Fibroblast of pulmonary artery (primary cell): ENCODE measurements around the gene EVPL.

Source experiments
- DNase-seq: peaks from one replicate; pipeline ENCODE4 v3.0.0-alpha.2; 2010; ENCODE audit warnings: low read depth
- H3K4me3 ChIP-seq: replicated peaks from 2 replicates; pipeline ENCODE4 v1.5.1; 2011; ENCODE audit warnings: low read depth, mild to moderate bottlenecking, control low read depth, low read length, moderate library complexity
- CTCF ChIP-seq: IDR thresholded peaks from 2 replicates; pipeline ENCODE4 v1.5.1; 2011; ENCODE audit warnings: mild to moderate bottlenecking, control low read depth, low read length, inconsistent platforms; ENCODE audit errors: missing control alignments

Gene EVPL

GRCh38 chr17:75985986-75986385, 41.1 kb downstream of the EVPL start:
- no peak for DNase-seq
- H3K4me3 ChIP-seq, result no peak overlapping the region
- no peak for TF ChIP-seq CTCF

- no peak for DNase-seq
- H3K4me3 ChIP-seq, result no peak overlapping the region
- no peak for TF ChIP-seq CTCF
Observed at GRCh38 chr17:75983501-75984181, 43.5 kb downstream of the EVPL start.

GRCh38 chr17:75981019-75981615, 46.0 kb downstream of the EVPL start:
- H3K4me3 ChIP-seq, result no peak overlapping the region
- TF ChIP-seq CTCF, result no peak
- DNase-seq, result no peak

- TF ChIP-seq CTCF, result no peak
- no peak for DNase-seq
- peak overlapping the region; percentile 88 for H3K4me3 ChIP-seq
Observed at GRCh38 chr17:75980188-75981018, 46.7 kb downstream of the EVPL start.

GRCh38 chr17:75979705-75980187, 47.4 kb downstream of the EVPL start:
- DNase-seq, result no peak
- peak overlapping the region; percentile 88 for H3K4me3 ChIP-seq
- TF ChIP-seq CTCF, result no peak

GRCh38 chr17:75978938-75979704, 48.0 kb downstream of the EVPL start, which contains the start of the genes ACOX1 and TEN1:
Gene ACOX1 (minus strand): TSS chr17:75979166. CDS start chr17:75979073, 93 bp downstream.
Gene TEN1 (plus strand): TSS chr17:75979240. CDS start chr17:75986193, 6,953 bp downstream.
- TF ChIP-seq CTCF, result no peak
- H3K4me3 ChIP-seq, result peak within 1 kb of the TSS; percentile 88
- peak; percentile 97 for DNase-seq
